Left ventricle myocardium inferior (tissue), 1 donor: ENCODE measurements around the gene RRAGD. TPM values are rescaled to one million over a fixed set of nuclear protein-coding genes. Genes with fewer than 3 reads are reported as not detected.

Source experiments
- DNase-seq: peaks from one replicate; pipeline ENCODE4 v3.0.0-alpha.2; 2020
- H3K27ac ChIP-seq: fragments of 200-600 bp; replicated peaks from 2 replicates; pipeline ENCODE4 v1.8.0; 2021
- H3K27me3 ChIP-seq: fragments of 200-600 bp; 2 replicates; pipeline ENCODE4 v1.8.0; 2021; ENCODE audit warnings: low read depth
- H3K36me3 ChIP-seq: fragments of 200-600 bp; 2 replicates; pipeline ENCODE4 v1.8.0; 2021
- H3K4me1 ChIP-seq: fragments of 200-600 bp; 2 replicates; pipeline ENCODE4 v1.8.0; 2021
- H3K4me3 ChIP-seq: fragments of 200-600 bp; 2 replicates; pipeline ENCODE4 v1.8.0; 2021; ENCODE audit warnings: mild to moderate bottlenecking, moderate library complexity
- H3K9me3 ChIP-seq: fragments of 200-600 bp; replicated peaks from 2 replicates; pipeline ENCODE4 v1.8.0; 2021
- intact Hi-C: fragments of 100-400 bp; cut with micrococcal nuclease; formaldehyde crosslinking; loops from one replicate; pipeline ENCODE4 v1.11.0; 2022
- total RNA-seq: library from RNA; stranded (reverse); fragmentation: NEBNext Ultra II Directional; extraction: Animal tissue kit (Norgen Biotek cat#: 25700); gene quantifications from one replicate; pipeline ENCODE4 v1.2.1, GENCODE V29; 2021
- TF ChIP-seq, protein P1 (sequence below): fragments of 200-600 bp; IDR thresholded peaks from 2 replicates; pipeline ENCODE4 v1.8.0; 2021; ENCODE audit warnings: antibody characterized with exemption, mild to moderate bottlenecking, borderline replicate concordance
- donor health status: DM: no; HTN: yes; CAD: no; lungs with severe emphysema.

The RRAGD gene
- total RNA-seq, 1 donor from 2014 or later = 123 TPM

DNA sequence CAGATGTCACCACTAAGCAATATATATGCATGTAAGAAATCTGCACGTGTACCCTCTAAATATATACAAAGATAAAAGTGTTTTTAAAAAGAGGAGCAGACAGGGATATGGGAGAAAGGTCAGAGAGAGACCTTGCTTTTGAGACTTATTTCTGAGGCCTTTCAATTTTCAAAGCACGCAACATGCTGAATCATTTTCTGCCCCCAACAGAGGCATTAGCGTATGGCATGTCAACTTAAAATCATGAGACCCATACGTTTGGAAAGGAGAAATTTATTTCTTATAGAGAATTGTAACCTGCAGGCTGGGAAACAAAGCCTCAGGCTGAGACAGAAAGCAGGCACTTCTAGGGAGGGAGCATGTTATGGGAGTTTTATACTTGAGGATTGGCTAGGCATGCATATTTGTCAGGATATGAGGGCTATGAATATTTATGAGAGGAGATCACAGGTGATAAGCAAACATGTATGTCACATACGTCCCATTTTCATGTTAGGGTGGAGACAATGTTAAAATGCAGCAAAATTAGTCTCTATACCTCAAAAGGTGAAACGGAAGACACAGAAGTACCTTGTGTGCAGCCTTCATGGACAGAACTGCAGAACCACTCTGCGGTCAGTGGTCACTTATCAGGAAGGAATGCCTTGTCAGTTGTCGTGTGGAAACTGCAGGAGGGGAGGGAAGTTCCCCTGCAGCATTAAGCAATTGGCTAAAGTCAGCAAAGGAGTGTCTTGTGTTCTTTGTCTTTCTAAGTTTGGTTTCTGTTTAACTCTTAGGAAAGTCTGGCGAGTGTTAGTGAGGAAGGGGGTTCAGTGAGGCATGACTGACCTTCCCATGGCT is 90.7 kb downstream of the RRAGD start:
- Histone ChIP-seq H3K4me1 (peaks cover 24% of the 10 kb centered on the region), H3K27ac (no peak overlapping the region), H3K4me3 (no peak overlapping the region), H3K27me3 (no peaks in the 10 kb centered on the region), H3K9me3 (peaks cover 8% of the 10 kb centered on the region), H3K36me3 (peaks cover 11% of the 10 kb centered on the region)
- no peak for DNase-seq
- intact Hi-C loops = no loop called here
- TF ChIP-seq, protein P1, sequence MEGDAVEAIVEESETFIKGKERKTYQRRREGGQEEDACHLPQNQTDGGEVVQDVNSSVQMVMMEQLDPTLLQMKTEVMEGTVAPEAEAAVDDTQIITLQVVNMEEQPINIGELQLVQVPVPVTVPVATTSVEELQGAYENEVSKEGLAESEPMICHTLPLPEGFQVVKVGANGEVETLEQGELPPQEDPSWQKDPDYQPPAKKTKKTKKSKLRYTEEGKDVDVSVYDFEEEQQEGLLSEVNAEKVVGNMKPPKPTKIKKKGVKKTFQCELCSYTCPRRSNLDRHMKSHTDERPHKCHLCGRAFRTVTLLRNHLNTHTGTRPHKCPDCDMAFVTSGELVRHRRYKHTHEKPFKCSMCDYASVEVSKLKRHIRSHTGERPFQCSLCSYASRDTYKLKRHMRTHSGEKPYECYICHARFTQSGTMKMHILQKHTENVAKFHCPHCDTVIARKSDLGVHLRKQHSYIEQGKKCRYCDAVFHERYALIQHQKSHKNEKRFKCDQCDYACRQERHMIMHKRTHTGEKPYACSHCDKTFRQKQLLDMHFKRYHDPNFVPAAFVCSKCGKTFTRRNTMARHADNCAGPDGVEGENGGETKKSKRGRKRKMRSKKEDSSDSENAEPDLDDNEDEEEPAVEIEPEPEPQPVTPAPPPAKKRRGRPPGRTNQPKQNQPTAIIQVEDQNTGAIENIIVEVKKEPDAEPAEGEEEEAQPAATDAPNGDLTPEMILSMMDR = no peak

DNA sequence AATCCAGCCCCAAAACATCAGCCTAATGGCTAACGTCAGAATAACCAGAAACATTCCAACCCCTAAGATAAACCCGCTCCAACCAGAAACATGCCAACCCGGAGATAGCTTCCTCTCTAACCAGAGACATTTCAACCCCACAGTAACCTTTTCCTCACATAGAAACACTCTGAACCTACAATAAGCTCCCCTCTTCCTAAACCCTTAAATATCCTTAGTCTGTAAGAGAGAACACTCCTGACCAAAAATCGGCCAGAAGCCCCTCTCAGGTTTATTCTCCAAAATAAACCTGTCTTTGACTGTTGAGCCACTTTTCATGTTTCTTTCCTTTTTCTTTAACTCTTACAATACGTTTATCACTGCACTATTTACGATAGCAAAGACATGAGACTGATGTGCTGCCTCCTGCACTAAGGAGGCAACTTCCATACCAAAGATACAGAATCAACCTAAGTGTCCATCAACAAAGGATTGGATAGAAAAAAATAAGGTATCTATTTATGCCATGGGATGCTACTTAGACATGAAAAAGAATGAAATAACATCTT is 92.0 kb downstream of the RRAGD start:
- TF ChIP-seq, protein P1 = no peak
- Histone ChIP-seq H3K27me3 (no peaks in the 10 kb centered on the region), H3K27ac (no peak overlapping the region), H3K4me3 (no peak overlapping the region), H3K4me1 (peaks cover 25% of the 10 kb centered on the region), H3K9me3 (peaks cover 8% of the 10 kb centered on the region), H3K36me3 (peaks cover 4% of the 10 kb centered on the region)
- intact Hi-C loops = no loop called here
- no peak for DNase-seq

DNA sequence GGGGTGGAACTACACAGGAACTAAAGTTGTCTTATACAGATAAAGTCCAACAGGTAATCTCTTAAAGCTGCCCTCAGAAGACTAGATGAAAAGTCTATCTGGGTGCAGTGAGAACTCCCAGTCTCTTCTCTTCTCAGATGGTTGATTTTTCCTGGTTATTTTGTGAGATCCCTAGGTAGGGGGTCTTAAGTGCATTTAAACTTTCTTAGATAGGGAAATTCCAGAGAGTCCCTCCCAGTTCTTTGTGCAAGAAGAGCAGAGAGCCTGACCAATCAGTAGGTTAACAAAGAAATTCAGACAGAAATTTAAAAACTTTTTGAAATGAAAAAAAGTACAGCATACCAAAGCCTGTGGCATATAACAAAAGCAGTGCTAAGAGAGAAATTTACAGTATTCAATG is 95.0 kb downstream of the RRAGD start:
- Histone ChIP-seq H3K27ac (no peak overlapping the region), H3K9me3 (peaks cover 8% of the 10 kb centered on the region), H3K27me3 (no peaks in the 10 kb centered on the region), H3K36me3 (peaks cover 4% of the 10 kb centered on the region), H3K4me3 (no peak overlapping the region), H3K4me1 (peaks cover 36% of the 10 kb centered on the region)
- intact Hi-C loops = loop anchor here (10.0 kb wide), 1 partner anchor 48 kb away; no protein-coding TSS in a partner anchor
- TF ChIP-seq, protein P1 = no peak
- no peak for DNase-seq

DNA sequence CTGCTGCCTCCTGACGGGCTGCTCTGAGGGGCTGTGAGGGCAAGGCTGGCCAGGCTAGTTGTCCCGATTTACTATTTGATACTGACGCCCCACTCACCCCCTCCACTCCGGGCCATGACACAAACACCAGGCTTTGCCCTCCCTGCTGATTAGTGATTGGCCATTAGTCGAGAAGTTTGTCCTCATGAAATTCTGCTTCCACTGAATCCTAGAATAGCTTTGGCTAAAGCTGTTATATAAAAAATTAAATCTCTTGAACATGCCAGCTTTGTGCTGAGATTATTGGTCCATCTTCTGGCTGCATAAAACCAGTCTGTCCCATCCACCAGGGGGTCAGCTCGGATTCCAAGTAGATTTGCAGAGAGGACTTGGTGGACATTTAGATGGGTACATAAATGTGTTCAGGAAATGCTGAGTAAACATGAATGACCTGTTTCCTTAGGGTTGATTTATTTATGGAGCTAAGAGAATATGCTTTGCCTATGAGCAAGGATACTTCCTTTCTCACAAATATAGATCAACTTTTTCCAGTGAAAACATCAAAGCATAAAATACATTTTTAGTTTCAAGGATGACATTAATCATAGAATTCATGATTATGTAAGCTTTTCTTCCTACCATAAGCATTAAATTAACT is 96.7 kb downstream of the RRAGD start, which contains the start of gene GABRR2:
GABRR2 (minus strand) TSS at position 51 of the 637 bp plus-strand sequence. CDS start 134 bp downstream, outside the sequence.
- TF ChIP-seq, protein P1 = no peak
- Histone ChIP-seq H3K27me3 (no peaks in the 10 kb centered on the region), H3K27ac (peak within 1 kb of the TSS; percentile 24), H3K36me3 (peaks cover 2% of the 10 kb centered on the region), H3K9me3 (peaks cover 5% of the 10 kb centered on the region), H3K4me1 (peaks cover 42% of the 10 kb centered on the region), H3K4me3 (no peak within 1 kb of the TSS)
- intact Hi-C loops = loop anchor here (10.0 kb wide), 1 partner anchor 49 kb away; no protein-coding TSS in a partner anchor
- no peak for DNase-seq

DNA sequence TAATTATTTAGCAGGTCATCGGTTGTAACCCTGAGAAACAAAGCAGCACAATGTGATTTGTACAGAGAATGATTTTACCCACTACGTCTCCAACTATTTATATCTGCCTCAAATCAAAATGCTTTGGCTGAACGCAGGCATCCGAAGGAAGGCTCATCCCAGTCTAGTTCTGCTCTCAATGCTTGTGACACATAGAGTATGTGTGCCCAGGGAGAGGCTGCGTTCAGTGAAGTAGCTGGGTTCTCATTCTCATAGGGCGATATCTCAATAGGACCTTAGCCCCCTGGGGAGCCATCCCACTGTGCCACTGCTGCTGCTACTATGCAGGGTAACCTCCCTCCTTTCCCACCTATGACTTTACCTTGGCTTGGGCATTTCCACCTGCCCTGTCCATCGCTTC is 97.4 kb downstream of the RRAGD start:
- intact Hi-C loops = loop anchor here (10.0 kb wide), 1 partner anchor 50 kb away; no protein-coding TSS in a partner anchor
- H3K4me1 ChIP-seq = peaks cover 42% of the 10 kb centered on the region
- no peaks in the 10 kb centered on the region for H3K36me3 ChIP-seq
- H3K4me3 ChIP-seq = no peak overlapping the region
- H3K27ac ChIP-seq = peak overlapping the region; percentile 24
- H3K9me3 ChIP-seq = no peaks in the 10 kb centered on the region
- H3K27me3 ChIP-seq = no peaks in the 10 kb centered on the region
- TF ChIP-seq, protein P1 = no peak
- no peak for DNase-seq
